Mesothelial cell of epicardium (in vitro differentiated cells): ENCODE results near the gene AFM. TPM values are rescaled to one million over a fixed set of nuclear protein-coding genes. Genes with fewer than 3 reads are reported as not detected.
"Not testable (repeated sequence)": the region's sequence is repeated elsewhere in the genome, so short reads cannot be mapped to it uniquely, and the experiment has no call there.

Source experiments
- DNase-seq, 2 experiments: peaks; one replicate each; pipeline ENCODE4 v3.0.0; 2021; ENCODE audit warnings: low spot score in 2 of 2; ENCODE audit not compliant: unreplicated experiment in 2 of 2
- H3K27ac Mint-ChIP-seq: 2 replicates; pipeline ENCODE4 v1.8.0; 2021; ENCODE audit warnings: mixed read lengths
- H3K27me3 Mint-ChIP-seq: 2 replicates; pipeline ENCODE4 v1.8.0; 2021; ENCODE audit warnings: low read depth, mixed read lengths
- H3K36me3 Mint-ChIP-seq: 2 replicates; pipeline ENCODE4 v1.8.0; 2021; ENCODE audit warnings: mixed read lengths
- H3K4me1 Mint-ChIP-seq: 2 replicates; pipeline ENCODE4 v1.8.0; 2021; ENCODE audit warnings: mixed read lengths
- H3K4me3 Mint-ChIP-seq: 2 replicates; pipeline ENCODE4 v1.8.0; 2021; ENCODE audit warnings: mild to moderate bottlenecking, moderate library complexity, mixed read lengths
- H3K9me3 Mint-ChIP-seq: 2 replicates; pipeline ENCODE4 v1.8.0; 2021; ENCODE audit warnings: mixed read lengths
- CTCF ChIP-seq: fragments of 200-600 bp; sonication (generic); IDR thresholded peaks from one replicate; pipeline ENCODE4 v1.5.0; 2021; ENCODE audit warnings: antibody characterized with exemption; ENCODE audit not compliant: unreplicated experiment
- total RNA-seq: library from RNA; stranded (reverse); gene quantifications from 3 replicates; pipeline ENCODE4 v1.2.1, GENCODE V29; 2021

The AFM gene
- total RNA-seq, 1 donor from 2014 or later, result not detected

GRCh38 chr4:73541251-73541650 is 59.7 kb downstream of the AFM start:
- TF ChIP-seq CTCF, result no peak

GRCh38 chr4:73544620-73545019 is 63.1 kb downstream of the AFM start:
- no peak overlapping the region for H3K4me3 Mint-ChIP-seq
- DNase-seq, result no peak
- no peak for TF ChIP-seq CTCF
- peaks cover 8% of the 10 kb centered on the region for H3K4me1 Mint-ChIP-seq
- H3K9me3 Mint-ChIP-seq, result peaks cover 6% of the 10 kb centered on the region
- H3K27ac Mint-ChIP-seq, result no peak overlapping the region
- H3K36me3 Mint-ChIP-seq, result no peaks in the 10 kb centered on the region
- no peaks in the 10 kb centered on the region for H3K27me3 Mint-ChIP-seq

More at GRCh38 chr4:73541251-73541650, 59.7 kb downstream of the AFM start:
- DNase-seq, result no peak
- Mint-ChIP-seq H3K27me3 (no peaks in the 10 kb centered on the region), H3K36me3 (no peaks in the 10 kb centered on the region), H3K27ac (peak overlapping the region; percentile 17), H3K4me1 (peaks cover 18% of the 10 kb centered on the region), H3K9me3 (peaks cover 6% of the 10 kb centered on the region), H3K4me3 (no peak overlapping the region)

DNA sequence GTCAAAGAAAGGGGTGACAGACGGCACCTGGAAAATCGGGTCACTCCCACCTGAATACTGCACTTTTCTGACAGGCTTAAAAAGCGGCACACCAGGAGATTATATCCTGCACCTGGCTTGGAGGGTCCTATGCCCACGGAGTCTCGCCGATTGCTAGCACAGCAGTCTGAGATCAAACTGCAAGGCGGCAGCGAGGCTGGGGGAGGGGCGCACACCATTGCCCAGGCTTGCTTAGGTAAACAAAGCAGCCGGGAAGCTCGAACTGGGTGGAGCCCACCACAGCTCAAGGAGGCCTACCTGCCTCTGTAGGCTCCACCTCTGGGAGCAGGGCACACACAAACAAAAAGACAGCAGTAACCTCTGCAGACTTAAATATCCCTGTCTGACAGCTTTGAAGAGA is 69.3 kb downstream of the AFM start:
- H3K4me3 Mint-ChIP-seq, H3K27ac Mint-ChIP-seq, H3K27me3 Mint-ChIP-seq, DNase-seq, H3K9me3 Mint-ChIP-seq, H3K36me3 Mint-ChIP-seq, H3K4me1 Mint-ChIP-seq: not testable (repeated sequence)

Other genes starting within 250 kb of the AFM start
- gene ANKRD17, start 222.9 kb upstream of the AFM start, total RNA-seq, result 92.5 to 93.0 TPM (median 92.7 TPM) in 3 replicates
- gene ALB, start 77.5 kb upstream of the AFM start, total RNA-seq, result 0.59 to 1.5 TPM (median 0.63 TPM) in 3 replicates
- gene AFP, start 45.5 kb upstream of the AFM start, total RNA-seq, result 0.25 to 4.3 TPM (median 0.31 TPM) in 3 replicates
- 1.3 to 1.8 TPM (median 1.5 TPM) in 3 replicates for gene RASSF6, start 138.7 kb downstream of the AFM start, total RNA-seq